Vagina (tissue), 2 donors: Measurements from ENCODE around the gene PKD1L1.
"Not testable (repeated sequence)": the region's sequence is repeated elsewhere in the genome, so short reads cannot be mapped to it uniquely, and the experiment has no call there.

ENCODE experiments used
- POLR2A ChIP-seq, 2 donors: fragments of 450-650 bp; IDR thresholded peaks; one replicate each; pipeline ENCODE4 v1.6.1; 2017; ENCODE audit warnings: antibody characterized with exemption in 2 of 2, mild to moderate bottlenecking in 2 of 2, moderate library complexity in 2 of 2
- POLR2AphosphoS5 ChIP-seq, 2 donors: sonication (generic); formaldehyde crosslinking; IDR thresholded peaks; one replicate each; pipeline ENCODE4 v1.9.0; 2017; ENCODE audit warnings: antibody characterized with exemption in 2 of 2, mild to moderate bottlenecking in 2 of 2, low read depth in 1 of 2; ENCODE audit not compliant: insufficient read depth in 1 of 2
- TF ChIP-seq, protein P1 (sequence below), 3 experiments: fragments of 450-650 bp in 2 of 3; fragments of 200-600 bp in 1 of 3; sonication (generic) in 1 of 3; IDR thresholded peaks; one replicate each; pipeline ENCODE4 v1.5.1; 2017 to 2019; ENCODE audit warnings: antibody characterized with exemption in 3 of 3, mild to moderate bottlenecking in 2 of 3, moderate library complexity in 2 of 3

DNA sequence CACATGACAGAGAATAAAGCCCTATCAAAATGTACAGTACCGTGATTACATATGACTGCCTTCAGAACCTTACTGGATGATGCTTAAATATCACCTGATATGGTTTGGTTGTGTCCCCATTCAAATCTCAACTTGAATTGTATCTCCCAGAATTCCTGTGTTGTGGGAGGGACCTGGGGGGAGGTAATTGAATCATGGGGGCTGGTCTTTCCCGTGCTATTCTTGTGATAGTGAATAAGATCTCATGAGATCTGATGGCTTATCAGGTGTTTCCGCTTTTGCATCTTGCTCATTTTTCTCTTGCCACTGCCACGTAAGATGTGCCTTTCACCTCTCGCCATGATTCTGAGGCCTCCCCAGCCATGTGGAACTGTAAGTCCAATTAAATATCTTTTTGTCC is 155.1 kb downstream of the PKD1L1 start:
- not testable (repeated sequence) for TF ChIP-seq POLR2AphosphoS5 (IDR thresholded peaks at IDR 0.05; ENCODE audit: insufficient read depth in 1 of 2, low read depth in 1 of 2); POLR2A (IDR thresholded peaks at IDR 0.05)
- TF ChIP-seq, protein P1, sequence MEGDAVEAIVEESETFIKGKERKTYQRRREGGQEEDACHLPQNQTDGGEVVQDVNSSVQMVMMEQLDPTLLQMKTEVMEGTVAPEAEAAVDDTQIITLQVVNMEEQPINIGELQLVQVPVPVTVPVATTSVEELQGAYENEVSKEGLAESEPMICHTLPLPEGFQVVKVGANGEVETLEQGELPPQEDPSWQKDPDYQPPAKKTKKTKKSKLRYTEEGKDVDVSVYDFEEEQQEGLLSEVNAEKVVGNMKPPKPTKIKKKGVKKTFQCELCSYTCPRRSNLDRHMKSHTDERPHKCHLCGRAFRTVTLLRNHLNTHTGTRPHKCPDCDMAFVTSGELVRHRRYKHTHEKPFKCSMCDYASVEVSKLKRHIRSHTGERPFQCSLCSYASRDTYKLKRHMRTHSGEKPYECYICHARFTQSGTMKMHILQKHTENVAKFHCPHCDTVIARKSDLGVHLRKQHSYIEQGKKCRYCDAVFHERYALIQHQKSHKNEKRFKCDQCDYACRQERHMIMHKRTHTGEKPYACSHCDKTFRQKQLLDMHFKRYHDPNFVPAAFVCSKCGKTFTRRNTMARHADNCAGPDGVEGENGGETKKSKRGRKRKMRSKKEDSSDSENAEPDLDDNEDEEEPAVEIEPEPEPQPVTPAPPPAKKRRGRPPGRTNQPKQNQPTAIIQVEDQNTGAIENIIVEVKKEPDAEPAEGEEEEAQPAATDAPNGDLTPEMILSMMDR (IDR thresholded peaks at IDR 0.05): not testable (repeated sequence)
